Pons (tissue), 1 donor: ENCODE results near the gene MAPK10.
"Not testable (repeated sequence)": the region's sequence is repeated elsewhere in the genome, so short reads cannot be mapped to it uniquely, and the experiment has no call there.

ENCODE experiments used
- DNase-seq: peaks from one replicate; pipeline ENCODE4 v3.0.0-alpha.2; 2016; ENCODE audit warnings: low spot score

Gene MAPK10

GRCh38 chr4:85968945-85969819 lies 390.7 kb downstream of the MAPK10 start:
- peak; percentile 84 for DNase-seq

GRCh38 chr4:85967872-85968271 lies 392.0 kb downstream of the MAPK10 start:
- no peak for DNase-seq

GRCh38 chr4:85966373-85966772 lies 393.5 kb downstream of the MAPK10 start:
- DNase-seq = no peak

GRCh38 chr4:85965529-85965928 lies 394.3 kb downstream of the MAPK10 start:
- DNase-seq = no peak

- not testable (repeated sequence) for DNase-seq
These were observed 394.8 kb downstream of the MAPK10 start for GRCh38 chr4:85965017-85965416.

- no peak for DNase-seq
These were observed 395.6 kb downstream of the MAPK10 start for GRCh38 chr4:85964298-85964697.

- DNase-seq = no peak
These were observed 396.6 kb downstream of the MAPK10 start for GRCh38 chr4:85963231-85963630.

- no peak for DNase-seq
These were observed 398.0 kb downstream of the MAPK10 start for GRCh38 chr4:85961887-85962286.

GRCh38 chr4:85956293-85956945 lies 403.4 kb downstream of the MAPK10 start:
- no peak for DNase-seq

GRCh38 chr4:85955620-85956292 lies 404.1 kb downstream of the MAPK10 start:
- no peak for DNase-seq

- no peak for DNase-seq
These were observed 406.2 kb downstream of the MAPK10 start for GRCh38 chr4:85953651-85954018.

GRCh38 chr4:85952972-85953650 lies 406.7 kb downstream of the MAPK10 start:
- no peak for DNase-seq

GRCh38 chr4:85952528-85952927 lies 407.3 kb downstream of the MAPK10 start:
- no peak for DNase-seq

GRCh38 chr4:85951099-85951498 lies 408.8 kb downstream of the MAPK10 start:
- no peak for DNase-seq

- DNase-seq = no peak
These were observed 413.0 kb downstream of the MAPK10 start for GRCh38 chr4:85946821-85947220.

GRCh38 chr4:85942107-85942506 lies 417.7 kb downstream of the MAPK10 start:
- no peak for DNase-seq

- no peak for DNase-seq
These were observed 419.7 kb downstream of the MAPK10 start for GRCh38 chr4:85940151-85940550.
